ENCODE data around the gene PHYKPL.

PHYKPL gene

DNA sequence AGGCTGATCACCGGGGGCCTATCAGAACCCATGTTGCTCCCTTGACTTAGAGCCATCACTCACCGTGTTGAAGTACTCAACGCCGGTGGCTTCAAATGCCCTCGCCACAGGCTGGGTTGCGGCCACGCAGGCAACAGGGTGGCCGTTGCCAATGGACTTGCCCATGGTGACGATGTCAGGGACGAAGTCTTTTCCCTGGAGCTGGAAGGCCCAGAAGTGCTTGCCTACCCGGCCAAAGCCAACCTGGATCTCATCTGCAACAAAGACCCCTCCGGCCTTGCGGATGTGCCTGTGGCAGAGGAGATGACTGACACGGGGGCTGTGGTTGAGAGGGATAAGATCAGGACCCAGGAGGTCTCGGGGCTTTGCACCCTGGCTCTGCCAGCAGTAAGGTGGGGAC lies 10.3 kb downstream of the PHYKPL start:
- peaks cover 6% of the 10 kb centered on the region for H3K36me3 ChIP-seq (ENCODE audit: low read length)
- H2AFZ ChIP-seq (ENCODE audit: low read depth, low read length, severe bottlenecking) = no peak overlapping the region
- no peaks in the 10 kb centered on the region for H4K20me1 ChIP-seq (ENCODE audit: low read depth, low read length)
- H3K9me3 ChIP-seq (ENCODE audit: insufficient read depth, low read length) = no peaks in the 10 kb centered on the region
- TF ChIP-seq, protein P1, sequence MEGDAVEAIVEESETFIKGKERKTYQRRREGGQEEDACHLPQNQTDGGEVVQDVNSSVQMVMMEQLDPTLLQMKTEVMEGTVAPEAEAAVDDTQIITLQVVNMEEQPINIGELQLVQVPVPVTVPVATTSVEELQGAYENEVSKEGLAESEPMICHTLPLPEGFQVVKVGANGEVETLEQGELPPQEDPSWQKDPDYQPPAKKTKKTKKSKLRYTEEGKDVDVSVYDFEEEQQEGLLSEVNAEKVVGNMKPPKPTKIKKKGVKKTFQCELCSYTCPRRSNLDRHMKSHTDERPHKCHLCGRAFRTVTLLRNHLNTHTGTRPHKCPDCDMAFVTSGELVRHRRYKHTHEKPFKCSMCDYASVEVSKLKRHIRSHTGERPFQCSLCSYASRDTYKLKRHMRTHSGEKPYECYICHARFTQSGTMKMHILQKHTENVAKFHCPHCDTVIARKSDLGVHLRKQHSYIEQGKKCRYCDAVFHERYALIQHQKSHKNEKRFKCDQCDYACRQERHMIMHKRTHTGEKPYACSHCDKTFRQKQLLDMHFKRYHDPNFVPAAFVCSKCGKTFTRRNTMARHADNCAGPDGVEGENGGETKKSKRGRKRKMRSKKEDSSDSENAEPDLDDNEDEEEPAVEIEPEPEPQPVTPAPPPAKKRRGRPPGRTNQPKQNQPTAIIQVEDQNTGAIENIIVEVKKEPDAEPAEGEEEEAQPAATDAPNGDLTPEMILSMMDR (IDR thresholded peaks at IDR 0.05; ENCODE audit: insufficient read depth, low read length, poor library complexity, severe bottlenecking) = no peak
- TF ChIP-seq EZH2phosphoT487 (conservative IDR thresholded peaks at IDR 0.05; ENCODE audit: low read length) = no peak
- peaks cover 16% of the 10 kb centered on the region; the same call in 1 of the 2 replicates for H3F3A ChIP-seq (ENCODE audit: insufficient read depth)
- H3K27ac ChIP-seq (ENCODE audit: low read depth, low read length) = no peak overlapping the region
- H3K4me3 ChIP-seq (ENCODE audit: insufficient read depth, low read length, poor library complexity, severe bottlenecking) = no peak overlapping the region
- no peak overlapping the region for H3K9ac ChIP-seq (ENCODE audit: low read length)
- no peaks in the 10 kb centered on the region for H3K27me3 ChIP-seq (ENCODE audit: low read length)
- no peak overlapping the region for H3K4me2 ChIP-seq (ENCODE audit: low read depth, low read length, poor library complexity, severe bottlenecking)
- no peaks in the 10 kb centered on the region for H3K9me2 ChIP-seq (replicated peaks; ENCODE audit: insufficient read depth, low read length)
- H3K79me2 ChIP-seq (ENCODE audit: insufficient read depth, low read length) = no peaks in the 10 kb centered on the region

DNA sequence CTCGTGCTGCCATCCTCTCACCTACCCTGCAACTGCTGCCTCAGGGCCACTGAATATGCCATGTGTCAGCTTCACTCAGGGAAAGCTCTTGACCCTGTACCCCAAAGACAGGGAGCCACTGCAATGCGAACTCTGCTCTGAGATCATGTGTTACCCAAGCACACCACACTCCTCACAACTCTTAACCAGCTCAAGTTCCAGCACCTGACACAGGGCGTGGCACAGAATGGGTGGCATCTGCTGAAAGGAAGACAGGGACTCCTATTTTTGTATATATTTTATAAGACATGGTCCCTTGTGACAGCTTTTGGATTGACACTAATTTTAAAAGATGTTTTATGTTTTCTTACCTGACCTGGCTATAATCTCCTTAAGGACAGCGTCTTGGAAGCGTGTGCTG lies 10.7 kb downstream of the PHYKPL start:
- Histone ChIP-seq H3K36me3 (ENCODE audit: low read length) (peaks cover 9% of the 10 kb centered on the region), H3K27ac (ENCODE audit: low read depth, low read length) (no peak overlapping the region), H3K4me3 (ENCODE audit: insufficient read depth, low read length, poor library complexity, severe bottlenecking) (no peak overlapping the region), H3F3A (ENCODE audit: insufficient read depth) (peaks cover 18% of the 10 kb centered on the region), H3K9me2 (replicated peaks; ENCODE audit: insufficient read depth, low read length) (no peaks in the 10 kb centered on the region), H3K4me2 (ENCODE audit: low read depth, low read length, poor library complexity, severe bottlenecking) (no peak overlapping the region), H3K9me3 (ENCODE audit: insufficient read depth, low read length) (no peaks in the 10 kb centered on the region), H3K27me3 (ENCODE audit: low read length) (no peaks in the 10 kb centered on the region), H3K9ac (ENCODE audit: low read length) (no peak overlapping the region), H3K79me2 (ENCODE audit: insufficient read depth, low read length) (no peaks in the 10 kb centered on the region), H4K20me1 (ENCODE audit: low read depth, low read length) (no peaks in the 10 kb centered on the region), H2AFZ (ENCODE audit: low read depth, low read length, severe bottlenecking) (no peak overlapping the region)
- TF ChIP-seq, protein P1 (IDR thresholded peaks at IDR 0.05; ENCODE audit: insufficient read depth, low read length, poor library complexity, severe bottlenecking) = no peak
- TF ChIP-seq EZH2phosphoT487 (conservative IDR thresholded peaks at IDR 0.05; ENCODE audit: low read length) = no peak

DNA sequence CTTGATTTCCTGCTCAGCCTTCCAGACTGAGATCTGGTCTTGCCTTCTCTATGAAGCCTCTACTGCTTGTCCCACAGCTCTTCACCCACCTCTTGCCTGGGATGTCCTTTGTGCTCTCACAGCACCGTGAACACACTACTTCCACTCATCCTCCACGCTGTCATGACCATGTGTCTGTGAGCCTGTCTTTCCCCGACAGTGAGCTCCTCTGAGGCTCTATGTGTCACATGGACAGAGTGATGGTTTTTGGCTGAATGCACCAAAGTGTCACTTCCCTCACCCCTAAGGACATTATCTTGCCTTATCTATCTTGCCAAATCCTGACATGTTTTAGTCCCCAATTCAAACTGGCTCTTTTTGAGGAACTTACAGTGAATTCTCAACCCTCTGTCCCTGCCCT lies 11.3 kb downstream of the PHYKPL start:
- TF ChIP-seq EZH2phosphoT487 (conservative IDR thresholded peaks at IDR 0.05; ENCODE audit: low read length) = no peak
- TF ChIP-seq, protein P1 (IDR thresholded peaks at IDR 0.05; ENCODE audit: insufficient read depth, low read length, poor library complexity, severe bottlenecking) = no peak
- H3K36me3 ChIP-seq (ENCODE audit: low read length) = peaks cover 11% of the 10 kb centered on the region
- H3K27ac ChIP-seq (ENCODE audit: low read depth, low read length) = no peak overlapping the region
- peaks cover 24% of the 10 kb centered on the region for H3F3A ChIP-seq (ENCODE audit: insufficient read depth)
- no peak overlapping the region for H3K4me3 ChIP-seq (ENCODE audit: insufficient read depth, low read length, poor library complexity, severe bottlenecking)
- H3K27me3 ChIP-seq (ENCODE audit: low read length) = no peaks in the 10 kb centered on the region
- no peak overlapping the region for H3K4me2 ChIP-seq (ENCODE audit: low read depth, low read length, poor library complexity, severe bottlenecking)
- no peak overlapping the region for H2AFZ ChIP-seq (ENCODE audit: low read depth, low read length, severe bottlenecking)
- H3K9me3 ChIP-seq (ENCODE audit: insufficient read depth, low read length) = no peaks in the 10 kb centered on the region
- H4K20me1 ChIP-seq (ENCODE audit: low read depth, low read length) = no peaks in the 10 kb centered on the region
- no peaks in the 10 kb centered on the region for H3K9me2 ChIP-seq (replicated peaks; ENCODE audit: insufficient read depth, low read length)
- no peaks in the 10 kb centered on the region for H3K79me2 ChIP-seq (ENCODE audit: insufficient read depth, low read length)
- H3K9ac ChIP-seq (ENCODE audit: low read length) = no peak overlapping the region
